HCT116 (cell line): ENCODE measurements around the gene CDH23. TPM values are rescaled to one million over a fixed set of nuclear protein-coding genes. Genes with fewer than 3 reads are reported as not detected.

Experiments
- ATAC-seq: fragments of 200-7000 bp; cut with Tn5 transposase; 2 replicates; pipeline ENCODE4 v1.9.1; 2020; ENCODE audit warnings: mild to moderate bottlenecking, moderate library complexity
- BruUV-seq: library from RNA; stranded (reverse); fragments of 400-500 nt; replicated peaks from 2 replicates; lab custom pipeline; 2021; lab: Mats Ljungman, UMichigan
- CTCF ChIA-PET: fragments of 300-600 bp; sonication (Branson Sonifier 250); formaldehyde crosslinking; loops from one replicate; lab custom pipeline; 2021; ENCODE audit warnings: antibody characterized with exemption; lab: Charles Lee
- POLR2A ChIA-PET: fragments of 300-600, 350-600 bp; sonication (Branson Sonifier 250); formaldehyde crosslinking; loops from one replicate; lab custom pipeline; 2021; ENCODE audit warnings: antibody characterized with exemption; lab: Charles Lee
- RAD21 ChIA-PET, 2 experiments: fragments of 300-600 bp; sonication (Branson Sonifier 250); formaldehyde crosslinking; loops; one replicate each; lab custom pipeline; 2023; ENCODE audit warnings: low total read pairs in 2 of 2; ENCODE audit not compliant: uncharacterized antibody in 2 of 2, unreplicated experiment in 2 of 2, low non-redundant PET in 1 of 2; lab: Charles Lee
- DNase-seq: peaks from one replicate; pipeline ENCODE4 v3.0.0-alpha.2; 2010; ENCODE audit warnings: low read depth, low spot score
- H2AFZ ChIP-seq: fragments of 200-600 bp; shearing (Covaris generic), sonication (generic); 2 replicates; pipeline ENCODE4 v1.6.1; 2017; ENCODE audit warnings: low read depth, mixed run types, mixed read lengths, antibody characterized with exemption, low read length; ENCODE audit not compliant: poor library complexity, severe bottlenecking
- H3K27ac ChIP-seq: 2 replicates; pipeline ENCODE4 v1.5.1; 2012; ENCODE audit warnings: low read depth, low read length
- H3K27me3 ChIP-seq: fragments of 200-600 bp; sonication (generic); 2 replicates; pipeline ENCODE4 v1.6.1; 2016; ENCODE audit warnings: mixed run types, low read length, mixed read lengths; ENCODE audit not compliant: insufficient read depth
- H3K36me3 ChIP-seq, 2 experiments: fragments of 200-500 bp in 1 of 2; fragments of 200-600 bp in 1 of 2; sonication (Bioruptor generic) in 1 of 2; sonication (generic) in 1 of 2; 2 replicates each; pipeline versions ENCODE4 v1.5.1 to v1.6.1; 2014 to 2016; ENCODE audit warnings: low read length in 2 of 2, inconsistent platforms in 1 of 2, mixed read lengths in 1 of 2, mixed run types in 1 of 2; ENCODE audit not compliant: insufficient read depth in 2 of 2, control insufficient read depth in 1 of 2
- H3K4me1 ChIP-seq, 2 experiments: fragments of 200-600 bp in 1 of 2; sonication (generic) in 1 of 2; 2 replicates each; pipeline versions ENCODE4 v1.5.1 to v1.6.1; 2012 to 2017; ENCODE audit warnings: low read length in 2 of 2, inconsistent platforms in 1 of 2, mild to moderate bottlenecking in 1 of 2, mixed read lengths in 1 of 2, mixed run types in 1 of 2, moderate library complexity in 1 of 2; ENCODE audit not compliant: insufficient read depth in 2 of 2, control insufficient read depth in 1 of 2
- H3K4me2 ChIP-seq: fragments of 200-600 bp; sonication (generic); 2 replicates; pipeline ENCODE4 v1.6.1; 2017; ENCODE audit warnings: mixed run types, low read length, mixed read lengths
- H3K4me3 ChIP-seq, 2 experiments: fragments of 200-600 bp in 1 of 2; sonication (generic) in 1 of 2; replicated peaks in 1 of 2; 2 replicates each; pipeline ENCODE4 v1.5.1; 2011 to 2016; ENCODE audit warnings: low read length in 2 of 2, control low read depth in 1 of 2, low read depth in 1 of 2, mild to moderate bottlenecking in 1 of 2, mixed read lengths in 1 of 2, mixed run types in 1 of 2
- H3K79me2 ChIP-seq: fragments of 200-600 bp; sonication (generic); 2 replicates; pipeline ENCODE4 v1.6.1; 2017; ENCODE audit warnings: mild to moderate bottlenecking, mixed run types, low read length, moderate library complexity, mixed read lengths; ENCODE audit not compliant: insufficient read depth
- H3K9ac ChIP-seq: fragments of 200-600 bp; sonication (generic); 2 replicates; pipeline ENCODE4 v1.6.1; 2016; ENCODE audit warnings: low read length, mixed read lengths
- H3K9me2 ChIP-seq: fragments of 200-600 bp; sonication (generic), shearing (Covaris generic); 2 replicates; pipeline ENCODE4 v1.6.1; 2017; ENCODE audit warnings: mixed run types, mild to moderate bottlenecking, moderate library complexity; ENCODE audit not compliant: insufficient read depth
- H3K9me3 ChIP-seq, 2 experiments: fragments of 200-500 bp in 1 of 2; fragments of 200-600 bp in 1 of 2; sonication (Bioruptor generic) in 1 of 2; sonication (generic) in 1 of 2; 2 replicates each; pipeline ENCODE4 v1.6.1; 2014 to 2017; ENCODE audit warnings: low read length in 2 of 2, mixed read lengths in 2 of 2, inconsistent platforms in 1 of 2, low read depth in 1 of 2, mild to moderate bottlenecking in 1 of 2, mixed run types in 1 of 2, moderate library complexity in 1 of 2; ENCODE audit not compliant: control insufficient read depth in 1 of 2, insufficient read depth in 1 of 2
- H4K20me1 ChIP-seq: fragments of 200-600 bp; sonication (generic), shearing (Covaris generic); 2 replicates; pipeline ENCODE4 v1.6.1; 2017; ENCODE audit warnings: mixed run types, mild to moderate bottlenecking, moderate library complexity; ENCODE audit not compliant: insufficient read depth
- CEBPB ChIP-seq: IDR thresholded peaks from 2 replicates; pipeline ENCODE4 v1.6.1; 2012; ENCODE audit warnings: low read depth
- ELF1 ChIP-seq: IDR thresholded peaks from 2 replicates; pipeline ENCODE4 v1.6.1; 2012; ENCODE audit warnings: low read depth, borderline replicate concordance
- EZH2phosphoT487 ChIP-seq: fragments of 200-600 bp; IDR thresholded peaks from 2 replicates; pipeline ENCODE4 v1.6.1; 2018; ENCODE audit warnings: antibody characterized with exemption, borderline replicate concordance
- JUND ChIP-seq: IDR thresholded peaks from 2 replicates; pipeline ENCODE4 v1.6.1; 2012
- POLR2AphosphoS5 ChIP-seq: IDR thresholded peaks from 2 replicates; pipeline ENCODE4 v1.6.1; 2011; ENCODE audit warnings: mild to moderate bottlenecking, low read depth, low read length, moderate library complexity
- RAD21 ChIP-seq: IDR thresholded peaks from 2 replicates; pipeline ENCODE4 v1.6.1; 2012; ENCODE audit warnings: low read depth, mild to moderate bottlenecking
- SIN3A ChIP-seq: IDR thresholded peaks from 2 replicates; pipeline ENCODE4 v1.6.1; 2012; ENCODE audit warnings: low read depth
- SRF ChIP-seq: IDR thresholded peaks from 2 replicates; pipeline ENCODE4 v1.6.1; 2012; ENCODE audit warnings: low read depth
- TCF7L2 ChIP-seq: IDR thresholded peaks from 2 replicates; pipeline ENCODE4 v1.7.0; 2011; ENCODE audit warnings: borderline replicate concordance, inconsistent platforms; ENCODE audit not compliant: insufficient read depth, insufficient read length; ENCODE audit errors: extremely low read depth
- YY1 ChIP-seq: IDR thresholded peaks from 2 replicates; pipeline ENCODE4 v1.6.1; 2011; ENCODE audit warnings: low read length, low read depth, moderate library complexity, mild to moderate bottlenecking; ENCODE audit not compliant: insufficient replicate concordance; ENCODE audit errors: extremely low read depth
- ZFX ChIP-seq: fragments of 450-650 bp; IDR thresholded peaks from 2 replicates; pipeline ENCODE4 v1.6.1; 2017
- intact Hi-C: fragments of 100-400 bp; cut with micrococcal nuclease; formaldehyde crosslinking; loops from 2 replicates; pipeline ENCODE4 v1.10.0; 2022
- total RNA-seq: library from RNA; stranded (reverse); gene quantifications from one replicate; pipeline ENCODE4 v1.2.1, GENCODE V29; 2021; ENCODE audit not compliant: unreplicated experiment
- TF ChIP-seq, protein P1 (sequence below), 3 experiments: fragments of 200-600 bp in 1 of 3; sonication (generic) in 1 of 3; IDR thresholded peaks in 2 of 3; conservative IDR thresholded peaks in 1 of 3; 2 replicates each; pipeline ENCODE4 v1.5.1; 2012 to 2017; ENCODE audit warnings: low read depth in 2 of 3, low read length in 2 of 3, antibody characterized with exemption in 1 of 3, borderline replicate concordance in 1 of 3, control low read depth in 1 of 3, mild to moderate bottlenecking in 1 of 3, mixed read lengths in 1 of 3, mixed run types in 1 of 3, moderate library complexity in 1 of 3; ENCODE audit not compliant: insufficient read depth in 1 of 3
- TF ChIP-seq, protein P2 (sequence below): IDR thresholded peaks from 2 replicates; pipeline ENCODE4 v1.6.1; 2012; ENCODE audit warnings: low read depth

Gene CDH23
- total RNA-seq, 1 experiment from 2014 or later, result not detected

GRCh38 chr10:71589617-71590551 is 193.2 kb downstream of the CDH23 start:
- no peaks in the 10 kb centered on the region for H3K9me3 ChIP-seq
- no peak overlapping the region for H2AFZ ChIP-seq
- TF ChIP-seq SIN3A (no peak), YY1 (no peak), ZFX (no peak), SRF (no peak)
- H3K9ac ChIP-seq, result no peak overlapping the region
- ChIA-PET RAD21 (no interaction called here), CTCF (no interaction called here), POLR2A (no interaction called here)
- H3K4me1 ChIP-seq, result no peaks in the 10 kb centered on the region
- intact Hi-C loops, result loop anchor here (10.0 kb wide), 1 partner anchor 205 kb away; no protein-coding TSS in a partner anchor
- DNase-seq (no peak), ATAC-seq (no peak)
- no peaks in the 10 kb centered on the region for H3K79me2 ChIP-seq
- BruUV-seq, result no TSS peak
- H3K36me3 ChIP-seq, result no peaks in the 10 kb centered on the region
- H3K4me2 ChIP-seq, result no peak overlapping the region
- no peak overlapping the region for H3K27ac ChIP-seq
- peaks cover 34% of the 10 kb centered on the region for H3K27me3 ChIP-seq
- H4K20me1 ChIP-seq, result no peaks in the 10 kb centered on the region
- no peaks in the 10 kb centered on the region for H3K9me2 ChIP-seq
- H3K4me3 ChIP-seq, result no peak overlapping the region

- Histone ChIP-seq H3K79me2 (no peaks in the 10 kb centered on the region), H3K4me2 (no peak overlapping the region), H3K9ac (no peak overlapping the region), H3K9me2 (no peaks in the 10 kb centered on the region), H3K9me3 (no peaks in the 10 kb centered on the region), H2AFZ (no peak overlapping the region), H3K27ac (no peak overlapping the region), H3K4me3 (no peak overlapping the region), H4K20me1 (no peaks in the 10 kb centered on the region), H3K4me1 (no peaks in the 10 kb centered on the region), H3K27me3 (peaks cover 32% of the 10 kb centered on the region), H3K36me3 (no peaks in the 10 kb centered on the region)
- no peak for DNase-seq
- ATAC-seq, result no peak
- ChIA-PET RAD21 (no interaction called here), POLR2A (no interaction called here), CTCF (no interaction called here)
- intact Hi-C loops, result no loop called here
- no TSS peak for BruUV-seq
- TF ChIP-seq ZFX (no peak), EZH2phosphoT487 (no peak), ELF1 (no peak), RAD21 (no peak), TCF7L2 (no peak), CEBPB (no peak), JUND (no peak), POLR2AphosphoS5 (no peak), SRF (no peak)
- TF ChIP-seq, protein P1, sequence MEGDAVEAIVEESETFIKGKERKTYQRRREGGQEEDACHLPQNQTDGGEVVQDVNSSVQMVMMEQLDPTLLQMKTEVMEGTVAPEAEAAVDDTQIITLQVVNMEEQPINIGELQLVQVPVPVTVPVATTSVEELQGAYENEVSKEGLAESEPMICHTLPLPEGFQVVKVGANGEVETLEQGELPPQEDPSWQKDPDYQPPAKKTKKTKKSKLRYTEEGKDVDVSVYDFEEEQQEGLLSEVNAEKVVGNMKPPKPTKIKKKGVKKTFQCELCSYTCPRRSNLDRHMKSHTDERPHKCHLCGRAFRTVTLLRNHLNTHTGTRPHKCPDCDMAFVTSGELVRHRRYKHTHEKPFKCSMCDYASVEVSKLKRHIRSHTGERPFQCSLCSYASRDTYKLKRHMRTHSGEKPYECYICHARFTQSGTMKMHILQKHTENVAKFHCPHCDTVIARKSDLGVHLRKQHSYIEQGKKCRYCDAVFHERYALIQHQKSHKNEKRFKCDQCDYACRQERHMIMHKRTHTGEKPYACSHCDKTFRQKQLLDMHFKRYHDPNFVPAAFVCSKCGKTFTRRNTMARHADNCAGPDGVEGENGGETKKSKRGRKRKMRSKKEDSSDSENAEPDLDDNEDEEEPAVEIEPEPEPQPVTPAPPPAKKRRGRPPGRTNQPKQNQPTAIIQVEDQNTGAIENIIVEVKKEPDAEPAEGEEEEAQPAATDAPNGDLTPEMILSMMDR (IDR thresholded peaks at IDR 0.05 in 2 of 3, conservative IDR thresholded peaks at IDR 0.05 in 1 of 3; ENCODE audit: borderline replicate concordance in 1 of 3, insufficient read depth in 1 of 3, low read depth in 2 of 3, low read length in 2 of 3), result no peak
- TF ChIP-seq, protein P2, sequence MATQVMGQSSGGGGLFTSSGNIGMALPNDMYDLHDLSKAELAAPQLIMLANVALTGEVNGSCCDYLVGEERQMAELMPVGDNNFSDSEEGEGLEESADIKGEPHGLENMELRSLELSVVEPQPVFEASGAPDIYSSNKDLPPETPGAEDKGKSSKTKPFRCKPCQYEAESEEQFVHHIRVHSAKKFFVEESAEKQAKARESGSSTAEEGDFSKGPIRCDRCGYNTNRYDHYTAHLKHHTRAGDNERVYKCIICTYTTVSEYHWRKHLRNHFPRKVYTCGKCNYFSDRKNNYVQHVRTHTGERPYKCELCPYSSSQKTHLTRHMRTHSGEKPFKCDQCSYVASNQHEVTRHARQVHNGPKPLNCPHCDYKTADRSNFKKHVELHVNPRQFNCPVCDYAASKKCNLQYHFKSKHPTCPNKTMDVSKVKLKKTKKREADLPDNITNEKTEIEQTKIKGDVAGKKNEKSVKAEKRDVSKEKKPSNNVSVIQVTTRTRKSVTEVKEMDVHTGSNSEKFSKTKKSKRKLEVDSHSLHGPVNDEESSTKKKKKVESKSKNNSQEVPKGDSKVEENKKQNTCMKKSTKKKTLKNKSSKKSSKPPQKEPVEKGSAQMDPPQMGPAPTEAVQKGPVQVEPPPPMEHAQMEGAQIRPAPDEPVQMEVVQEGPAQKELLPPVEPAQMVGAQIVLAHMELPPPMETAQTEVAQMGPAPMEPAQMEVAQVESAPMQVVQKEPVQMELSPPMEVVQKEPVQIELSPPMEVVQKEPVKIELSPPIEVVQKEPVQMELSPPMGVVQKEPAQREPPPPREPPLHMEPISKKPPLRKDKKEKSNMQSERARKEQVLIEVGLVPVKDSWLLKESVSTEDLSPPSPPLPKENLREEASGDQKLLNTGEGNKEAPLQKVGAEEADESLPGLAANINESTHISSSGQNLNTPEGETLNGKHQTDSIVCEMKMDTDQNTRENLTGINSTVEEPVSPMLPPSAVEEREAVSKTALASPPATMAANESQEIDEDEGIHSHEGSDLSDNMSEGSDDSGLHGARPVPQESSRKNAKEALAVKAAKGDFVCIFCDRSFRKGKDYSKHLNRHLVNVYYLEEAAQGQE, result no peak
Observed at GRCh38 chr10:71590781-71591350, 194.1 kb downstream of the CDH23 start.
